DOHH2 (cell line): Measurements from ENCODE around the gene NDUFAF2.
"Not testable (repeated sequence)": the region's sequence is repeated elsewhere in the genome, so short reads cannot be mapped to it uniquely, and the experiment has no call there.

ENCODE experiments used
- H3F3A ChIP-seq: fragments of 200-600 bp; sonication (generic), shearing (Covaris generic); 2 replicates; pipeline ENCODE4 v1.6.0; 2016; ENCODE audit warnings: antibody characterized with exemption, mild to moderate bottlenecking; ENCODE audit not compliant: control insufficient read depth, insufficient read depth
- H3K27ac ChIP-seq: fragments of 200-600 bp; sonication (generic); 2 replicates; pipeline ENCODE4 v1.5.1; 2014; ENCODE audit warnings: low read depth, mild to moderate bottlenecking, low read length, moderate library complexity
- H3K27me3 ChIP-seq: fragments of 200-600 bp; sonication (generic); 2 replicates; pipeline ENCODE4 v1.6.1; 2014; ENCODE audit warnings: mild to moderate bottlenecking, low read length, mixed read lengths; ENCODE audit not compliant: control insufficient read depth
- H3K36me3 ChIP-seq: fragments of 200-600 bp; sonication (generic); 2 replicates; pipeline ENCODE4 v1.6.1; 2014; ENCODE audit warnings: mild to moderate bottlenecking, low read length, moderate library complexity, mixed read lengths; ENCODE audit not compliant: control insufficient read depth
- H3K4me1 ChIP-seq: fragments of 200-600 bp; sonication (generic); 2 replicates; pipeline ENCODE4 v1.6.1; 2014; ENCODE audit warnings: mild to moderate bottlenecking, low read length, mixed read lengths; ENCODE audit not compliant: control insufficient read depth
- H3K4me2 ChIP-seq: fragments of 200-600 bp; sonication (generic); 2 replicates; pipeline ENCODE4 v1.6.0; 2014; ENCODE audit warnings: mild to moderate bottlenecking, low read length, moderate library complexity
- H3K4me3 ChIP-seq: fragments of 200-600 bp; sonication (generic); 2 replicates; pipeline ENCODE4 v1.5.1; 2014; ENCODE audit warnings: mild to moderate bottlenecking, low read length, mixed read lengths
- H3K79me2 ChIP-seq: fragments of 200-600 bp; sonication (generic); 2 replicates; pipeline ENCODE4 v1.6.1; 2014; ENCODE audit warnings: mild to moderate bottlenecking, low read length, mixed read lengths; ENCODE audit not compliant: control insufficient read depth
- H3K9me2 ChIP-seq: fragments of 200-600 bp; sonication (generic); replicated peaks from 2 replicates; pipeline ENCODE4 v1.6.1; 2014; ENCODE audit warnings: mild to moderate bottlenecking, low read length, mixed read lengths; ENCODE audit not compliant: control insufficient read depth
- H3K9me3 ChIP-seq: fragments of 200-600 bp; sonication (generic); 2 replicates; pipeline ENCODE4 v1.6.1; 2014; ENCODE audit warnings: antibody characterized with exemption, low read length, mixed read lengths; ENCODE audit not compliant: control insufficient read depth, insufficient read depth
- H4K20me1 ChIP-seq: fragments of 200-600 bp; sonication (generic); 2 replicates; pipeline ENCODE4 v1.6.0; 2014; ENCODE audit warnings: low read depth, mild to moderate bottlenecking, antibody characterized with exemption, low read length, moderate library complexity; ENCODE audit not compliant: control insufficient read depth, insufficient read depth
- CTCF ChIP-seq: fragments of 200-600 bp; sonication (generic); IDR thresholded peaks from one replicate; pipeline ENCODE4 v1.5.1; 2014; ENCODE audit warnings: antibody characterized with exemption, mild to moderate bottlenecking, low read depth, low read length; ENCODE audit not compliant: poor library complexity, severe bottlenecking
- EZH2phosphoT487 ChIP-seq: fragments of 200-600 bp; sonication (generic); IDR thresholded peaks from 2 replicates; pipeline ENCODE4 v1.6.1; 2017; ENCODE audit warnings: borderline replicate concordance, mild to moderate bottlenecking, antibody characterized with exemption, low read length, moderate library complexity, mixed read lengths

NDUFAF2 gene

GRCh38 chr5:61029456-61030162 is 84.6 kb downstream of the NDUFAF2 start:
- Histone ChIP-seq H3K79me2 (peaks cover 5% of the 10 kb centered on the region; the same call in 1 of the 2 replicates), H3K27me3 (no peaks in the 10 kb centered on the region), H4K20me1 (no peaks in the 10 kb centered on the region), H3K9me2 (no peaks in the 10 kb centered on the region), H3K4me2 (no peak overlapping the region), H3K4me3 (no peak overlapping the region), H3F3A (no peaks in the 10 kb centered on the region), H3K27ac (no peak overlapping the region), H3K36me3 (no peaks in the 10 kb centered on the region), H3K9me3 (no peaks in the 10 kb centered on the region), H3K4me1 (no peaks in the 10 kb centered on the region)
- TF ChIP-seq CTCF (no peak), EZH2phosphoT487 (no peak)

GRCh38 chr5:61030163-61030482 is 85.1 kb downstream of the NDUFAF2 start:
- no peaks in the 10 kb centered on the region for H3K27me3 ChIP-seq
- TF ChIP-seq EZH2phosphoT487 (no peak), CTCF (no peak)
- no peaks in the 10 kb centered on the region for H3F3A ChIP-seq
- no peaks in the 10 kb centered on the region for H4K20me1 ChIP-seq
- H3K79me2 ChIP-seq = peaks cover 5% of the 10 kb centered on the region; the same call in 1 of the 2 replicates
- H3K9me2 ChIP-seq = no peaks in the 10 kb centered on the region
- H3K4me2 ChIP-seq = no peak overlapping the region
- H3K9me3 ChIP-seq = no peaks in the 10 kb centered on the region
- H3K27ac ChIP-seq = no peak overlapping the region
- H3K36me3 ChIP-seq = no peaks in the 10 kb centered on the region
- no peaks in the 10 kb centered on the region for H3K4me1 ChIP-seq
- no peak overlapping the region for H3K4me3 ChIP-seq

- not testable (repeated sequence) for H3K27ac ChIP-seq, H3K9me2 ChIP-seq, H3K4me1 ChIP-seq, H3K9me3 ChIP-seq, H3K4me3 ChIP-seq, H3F3A ChIP-seq, H3K4me2 ChIP-seq, H4K20me1 ChIP-seq, H3K79me2 ChIP-seq, H3K27me3 ChIP-seq, H3K36me3 ChIP-seq
These were observed 86.3 kb downstream of the NDUFAF2 start for GRCh38 chr5:61031301-61031700.

- Histone ChIP-seq H3K9me3 (peaks cover 5% of the 10 kb centered on the region; the same call in 1 of the 2 replicates), H3F3A (no peaks in the 10 kb centered on the region), H3K4me3 (no peak overlapping the region), H3K27ac (no peak overlapping the region), H3K4me1 (no peaks in the 10 kb centered on the region), H3K79me2 (no peaks in the 10 kb centered on the region), H3K9me2 (no peaks in the 10 kb centered on the region), H3K4me2 (no peak overlapping the region), H3K27me3 (no peaks in the 10 kb centered on the region), H3K36me3 (no peaks in the 10 kb centered on the region), H4K20me1 (no peaks in the 10 kb centered on the region)
- no peak for TF ChIP-seq EZH2phosphoT487
- no peak for TF ChIP-seq CTCF
These were observed 99.5 kb downstream of the NDUFAF2 start for GRCh38 chr5:61044545-61044944.
